GM03348 (cell line): ENCODE results near the gene TTLL11.
A peak's percentile ranks its signal among the peaks of the same experiment; 100 is the strongest.

Source experiments
- DNase-seq: peaks from one replicate; pipeline ENCODE4 v3.0.0; 2012; ENCODE audit warnings: low spot score

Gene TTLL11

GRCh38 chr9:122050167-122050566, 42.9 kb downstream of the TTLL11 start:
- no peak for DNase-seq

GRCh38 chr9:122042056-122042455, 51.1 kb downstream of the TTLL11 start:
- DNase-seq, result no peak

- no peak for DNase-seq
Measured at GRCh38 chr9:122040561-122041242, 52.4 kb downstream of the TTLL11 start.

GRCh38 chr9:122039234-122039633, 53.9 kb downstream of the TTLL11 start:
- DNase-seq, result no peak

GRCh38 chr9:122036988-122037387, 56.1 kb downstream of the TTLL11 start:
- peak; percentile 67 for DNase-seq

GRCh38 chr9:122036408-122036807, 56.7 kb downstream of the TTLL11 start:
- no peak for DNase-seq

GRCh38 chr9:122033775-122034373, 59.2 kb downstream of the TTLL11 start:
- DNase-seq, result no peak

GRCh38 chr9:122032346-122032745, 60.8 kb downstream of the TTLL11 start:
- no peak for DNase-seq

- DNase-seq, result peak; percentile 48
Measured at GRCh38 chr9:122031776-122032175, 61.3 kb downstream of the TTLL11 start.

- DNase-seq, result no peak
Measured at GRCh38 chr9:122031157-122031556, 62.0 kb downstream of the TTLL11 start.

GRCh38 chr9:122030357-122030756, 62.8 kb downstream of the TTLL11 start:
- no peak for DNase-seq

- no peak for DNase-seq
Measured at GRCh38 chr9:122029898-122030297, 63.2 kb downstream of the TTLL11 start.

- no peak for DNase-seq
Measured at GRCh38 chr9:122028089-122028488, 65.0 kb downstream of the TTLL11 start.

GRCh38 chr9:122020398-122020797, 72.7 kb downstream of the TTLL11 start:
- DNase-seq, result no peak

GRCh38 chr9:122016744-122017143, 76.4 kb downstream of the TTLL11 start:
- DNase-seq, result no peak

- DNase-seq, result no peak
Measured at GRCh38 chr9:122016309-122016708, 76.8 kb downstream of the TTLL11 start.

- no peak for DNase-seq
Measured at GRCh38 chr9:122015170-122015821, 77.8 kb downstream of the TTLL11 start.

GRCh38 chr9:122011818-122012498, 81.2 kb downstream of the TTLL11 start:
- no peak for DNase-seq

GRCh38 chr9:122008559-122008958, 84.5 kb downstream of the TTLL11 start:
- no peak for DNase-seq

- no peak for DNase-seq
Measured at GRCh38 chr9:122007837-122008236, 85.3 kb downstream of the TTLL11 start.

GRCh38 chr9:122005597-122005996, 87.5 kb downstream of the TTLL11 start:
- DNase-seq, result peak; percentile 70

- DNase-seq, result no peak
Measured at GRCh38 chr9:122004589-122004988, 88.5 kb downstream of the TTLL11 start.
